ENCODE results near the gene ASAP3.

ASAP3 gene

GRCh38 chr1:23449306-23449705 lies 34.7 kb downstream of the ASAP3 start:
- DNase-seq (ENCODE audit: low read depth), result no peak

GRCh38 chr1:23448846-23449245 lies 35.1 kb downstream of the ASAP3 start:
- no peak for DNase-seq (ENCODE audit: low read depth)

GRCh38 chr1:23446661-23447310 lies 37.2 kb downstream of the ASAP3 start:
- DNase-seq (ENCODE audit: low read depth), result no peak

- no peak for DNase-seq (ENCODE audit: low read depth)
Measured at GRCh38 chr1:23444596-23445390, 39.2 kb downstream of the ASAP3 start.

GRCh38 chr1:23444104-23444533 lies 39.9 kb downstream of the ASAP3 start:
- peak; percentile 88 for DNase-seq (ENCODE audit: low read depth)

GRCh38 chr1:23442751-23443150 lies 41.2 kb downstream of the ASAP3 start:
- DNase-seq (ENCODE audit: low read depth), result no peak

GRCh38 chr1:23441446-23442148 lies 42.4 kb downstream of the ASAP3 start:
- no peak for DNase-seq (ENCODE audit: low read depth)

- DNase-seq (ENCODE audit: low read depth), result no peak
Measured at GRCh38 chr1:23438545-23438944, 45.4 kb downstream of the ASAP3 start.

- DNase-seq (ENCODE audit: low read depth), result no peak
Measured at GRCh38 chr1:23437355-23437664, 46.7 kb downstream of the ASAP3 start.

GRCh38 chr1:23436520-23437354 lies 47.2 kb downstream of the ASAP3 start:
- no peak for DNase-seq (ENCODE audit: low read depth)

- no peak for DNase-seq (ENCODE audit: low read depth)
Measured at GRCh38 chr1:23434260-23434775, 49.7 kb downstream of the ASAP3 start.

GRCh38 chr1:23433122-23433521 lies 50.9 kb downstream of the ASAP3 start:
- DNase-seq (ENCODE audit: low read depth), result no peak

- no peak for DNase-seq (ENCODE audit: low read depth)
Measured at GRCh38 chr1:23431431-23431830, 52.5 kb downstream of the ASAP3 start.

- DNase-seq (ENCODE audit: low read depth), result no peak
Measured at GRCh38 chr1:23430803-23431202, 53.2 kb downstream of the ASAP3 start.

GRCh38 chr1:23428136-23428905 lies 55.7 kb downstream of the ASAP3 start:
- no peak for DNase-seq (ENCODE audit: low read depth)

- DNase-seq (ENCODE audit: low read depth), result no peak
Measured at GRCh38 chr1:23427550-23427949, 56.4 kb downstream of the ASAP3 start.

GRCh38 chr1:23426828-23427227 lies 57.2 kb downstream of the ASAP3 start:
- no peak for DNase-seq (ENCODE audit: low read depth)

GRCh38 chr1:23425193-23425494 lies 58.8 kb downstream of the ASAP3 start:
- DNase-seq (ENCODE audit: low read depth), result no peak

GRCh38 chr1:23424293-23425192 lies 59.4 kb downstream of the ASAP3 start, which contains the start of gene TCEA3:
Gene TCEA3 (minus strand): TSS chr1:23424748. CDS start chr1:23424633, 115 bp downstream.
- DNase-seq (ENCODE audit: low read depth), result no peak
